Adrenal gland (tissue), 12 donors: ENCODE results near the gene CREG1. TPM values are rescaled to one million over a fixed set of nuclear protein-coding genes. Genes with fewer than 3 reads are reported as not detected.
"Not testable (repeated sequence)": the region's sequence is repeated elsewhere in the genome, so short reads cannot be mapped to it uniquely, and the experiment has no call there.

Experiments used
- DNase-seq, 7 donors: peaks; one replicate each; pipeline ENCODE4 v3.0.0-alpha.2; 2019 to 2020
- H3K27ac ChIP-seq, 5 donors: fragments of 200-600 bp; sonication (generic) in 4 of 5; 1 replicate in 3 of 5; 2 replicates in 2 of 5; pipeline versions ENCODE4 v1.5.1 to v1.8.0; 2016 to 2020; ENCODE audit warnings: mild to moderate bottlenecking in 1 of 5
- H3K27me3 ChIP-seq: fragments of 200-600 bp; 2 replicates; pipeline ENCODE4 v1.8.0; 2021
- H3K36me3 ChIP-seq, 2 donors: fragments of 200-600 bp; replicated peaks in 1 of 2; 1 replicate in 1 of 2; 2 replicates in 1 of 2; pipeline versions ENCODE4 v1.5.1 to v1.8.0; 2018 to 2022
- H3K4me1 ChIP-seq, 2 donors: fragments of 200-600 bp; replicated peaks in 1 of 2; 1 replicate in 1 of 2; 2 replicates in 1 of 2; pipeline versions ENCODE4 v1.5.1 to v1.8.0; 2018 to 2021
- H3K4me3 ChIP-seq, 4 donors: fragments of 200-600 bp; sonication (generic) in 3 of 4; one replicate each; pipeline ENCODE4 v1.5.1; 2016 to 2018
- H3K9me3 ChIP-seq, 3 donors: fragments of 200-600 bp; sonication (generic) in 1 of 3; replicated peaks in 1 of 3; 1 replicate in 2 of 3; 2 replicates in 1 of 3; pipeline versions ENCODE4 v1.5.1 to v1.8.0; 2016 to 2021
- CTCF ChIP-seq, 6 experiments: fragments of 450-650 bp in 4 of 6; fragments of 200-600 bp in 2 of 6; sonication (generic) in 1 of 6; IDR thresholded peaks; 1 replicate in 5 of 6; 2 replicates in 1 of 6; pipeline versions ENCODE4 v1.5.1 to v1.8.0; 2016 to 2021; ENCODE audit warnings: antibody characterized with exemption in 6 of 6, mild to moderate bottlenecking in 2 of 6, moderate library complexity in 1 of 6
- POLR2A ChIP-seq, 2 donors: fragments of 450-650 bp; IDR thresholded peaks; one replicate each; pipeline ENCODE4 v1.6.1; 2017; ENCODE audit warnings: antibody characterized with exemption in 2 of 2, mild to moderate bottlenecking in 2 of 2, moderate library complexity in 1 of 2
- WGBS, 4 donors: extraction: QIAGEN DNeasy Blood & Tissue Kit in 2 of 4; methylation state at CpG; one replicate each; pipeline versions ENCODE4 v1.1.5 to v1.1.7; 2013 to 2017; 5-methylcytosine and 5-hydroxymethylcytosine counted together
- intact Hi-C, 2 donors: fragments of 100-400 bp; cut with DNase I; formaldehyde crosslinking; loops; one replicate each; pipeline versions ENCODE4 v1.14.1 to v1.15.0; 2022 to 2023
- polyA plus RNA-seq, 3 donors: library from polyadenylated mRNA; stranded (reverse); fragments of 200-250 nt in 2 of 3; fragments of 350-450 nt in 1 of 3; fragmentation: Illumina TruSeq in 1 of 3; extraction: RNeasy Lipid Tissue Mini Kit (QIAGEN cat#74804) in 1 of 3; gene quantifications; one replicate each; pipeline ENCODE4 v1.2.3, GENCODE V29; 2013 to 2014
- total RNA-seq, 9 donors: library from RNA; depleted of rRNA in 4 of 9; stranded (reverse); fragments of >200 nt in 4 of 9; fragments of 120-200 nt in 1 of 9; fragmentation: NEBNext Ultra II Directional in 1 of 9; extraction: Animal tissue kit (Norgen Biotek cat#: 25700) in 1 of 9; gene quantifications; one replicate each; pipeline versions ENCODE4 v1.1.0 to v1.2.4, GENCODE V29; 2013 to 2023
- donor health status: healthy with polysubstance abuse.
- donor health status: Bipolar disorder and iron deficiency.
- donor health status: DM: yes; HTN: yes; CAD: no.
- donor health status: DM: no; HTN: no; CAD: no.
- donor health status: DM: no; HTN: no; CAD: no.
- donor health status: DM: yes; HTN: yes; CAD: no.

CREG1 gene
- total and polyA plus RNA-seq, 12 donors = 69.8 to 605 (median 227) TPM

GRCh38 chr1:167575649-167576048 is 22.1 kb upstream of the CREG1 start:
- TF ChIP-seq POLR2A (IDR thresholded peaks at IDR 0.05) (no peak), CTCF (IDR thresholded peaks at IDR 0.05) (no peak)
- Histone ChIP-seq H3K4me3 (no peak overlapping the region), H3K36me3 (no peaks in the 10 kb centered on the region), H3K4me1 (no peaks in the 10 kb centered on the region), H3K9me3 (no peaks in the 10 kb centered on the region), H3K27ac (no peak overlapping the region), H3K27me3 (peaks cover 3% of the 10 kb centered on the region)
- intact Hi-C loops = no loop called here
- DNase-seq = no peak
- WGBS, 4 donors = 73 to 81% (median 75%) methylated on average over 13 of the region's 13 CpGs

DNA sequence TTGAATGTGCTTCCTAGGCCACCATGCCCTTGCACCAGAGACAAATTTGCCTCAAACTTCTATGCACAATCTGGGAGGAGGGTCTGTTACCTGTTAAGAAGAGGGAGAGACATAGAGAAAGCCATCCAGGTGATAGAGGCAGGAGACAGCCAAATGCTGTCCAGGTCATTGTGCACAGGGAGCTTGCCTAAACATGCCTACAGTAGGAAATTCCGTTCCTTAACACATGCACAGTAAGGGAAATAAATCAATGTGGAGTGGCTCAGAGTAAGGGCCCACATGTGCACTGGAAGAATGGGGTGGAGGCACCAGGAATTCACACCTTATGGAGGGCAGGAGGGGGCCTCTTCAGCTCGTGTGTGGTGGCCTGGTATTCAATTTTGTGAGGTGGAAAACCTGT is 19.5 kb upstream of the CREG1 start:
- Histone ChIP-seq H3K27ac (no peak overlapping the region), H3K27me3 (peaks cover 3% of the 10 kb centered on the region), H3K36me3 (no peaks in the 10 kb centered on the region), H3K4me3 (no peak overlapping the region), H3K9me3 (no peaks in the 10 kb centered on the region), H3K4me1 (no peaks in the 10 kb centered on the region)
- TF ChIP-seq CTCF (IDR thresholded peaks at IDR 0.05) (no peak), POLR2A (IDR thresholded peaks at IDR 0.05) (no peak)
- DNase-seq = no peak
- intact Hi-C loops = no loop called here
- WGBS, 4 donors = 45 to 61% (median 52%) methylated on average over 2 of the region's 2 CpGs

DNA sequence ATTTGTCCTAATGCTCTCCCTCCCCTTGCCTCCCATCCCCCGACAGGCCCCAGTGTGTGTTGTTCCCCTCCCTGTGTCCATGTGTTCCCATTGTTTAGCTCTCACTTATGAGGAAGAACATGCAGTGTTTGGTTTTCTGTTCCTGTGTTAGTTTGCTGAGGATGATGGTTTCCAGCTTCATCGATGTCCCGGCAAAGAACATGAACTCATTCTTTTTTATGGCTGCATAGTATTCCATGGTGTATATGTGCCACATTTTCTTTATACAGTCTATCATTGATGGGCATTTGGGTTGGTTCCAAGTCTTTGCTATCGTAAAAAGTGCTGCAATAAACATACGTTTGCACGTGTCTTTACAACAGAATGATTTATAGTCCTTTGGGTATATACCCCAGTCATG is 17.1 kb upstream of the CREG1 start:
- H3K27ac ChIP-seq, H3K36me3 ChIP-seq, DNase-seq, H3K4me3 ChIP-seq, H3K9me3 ChIP-seq, H3K27me3 ChIP-seq, intact Hi-C loops, H3K4me1 ChIP-seq: not testable (repeated sequence)
- 77 to 90% (median 83%) methylated on average over 6 of the region's 6 CpGs for WGBS, 4 donors

DNA sequence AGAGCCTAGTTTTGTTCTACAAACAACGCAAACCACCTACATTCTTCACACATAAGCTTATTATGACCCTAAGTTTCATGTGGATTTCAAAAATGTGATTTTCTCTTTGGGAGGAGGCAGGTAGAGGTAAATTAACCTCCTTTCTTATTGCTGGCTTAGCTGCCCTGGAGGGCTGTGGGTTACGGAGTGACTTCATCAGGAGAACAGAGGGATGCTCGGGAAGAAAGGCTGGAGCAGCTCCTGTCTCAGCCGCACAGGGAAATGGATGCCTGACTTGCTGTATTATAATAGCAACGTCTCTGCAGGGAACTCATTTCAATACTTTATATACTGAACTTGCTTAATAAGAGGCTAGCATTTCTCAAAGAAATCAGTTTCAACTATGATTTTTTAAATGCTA is 14.1 kb upstream of the CREG1 start:
- no peak for TF ChIP-seq POLR2A (IDR thresholded peaks at IDR 0.05)
- no peak for TF ChIP-seq CTCF (IDR thresholded peaks at IDR 0.05)
- Histone ChIP-seq H3K27ac (no peak overlapping the region), H3K36me3 (no peaks in the 10 kb centered on the region), H3K27me3 (no peaks in the 10 kb centered on the region), H3K9me3 (no peaks in the 10 kb centered on the region), H3K4me3 (no peak overlapping the region), H3K4me1 (peaks cover 0 to 4% of the 10 kb centered on the region in 2 donors)
- no peak for DNase-seq
- WGBS, 4 donors = 71 to 81% (median 74%) methylated on average over 5 of the region's 5 CpGs
- intact Hi-C loops = no loop called here

DNA sequence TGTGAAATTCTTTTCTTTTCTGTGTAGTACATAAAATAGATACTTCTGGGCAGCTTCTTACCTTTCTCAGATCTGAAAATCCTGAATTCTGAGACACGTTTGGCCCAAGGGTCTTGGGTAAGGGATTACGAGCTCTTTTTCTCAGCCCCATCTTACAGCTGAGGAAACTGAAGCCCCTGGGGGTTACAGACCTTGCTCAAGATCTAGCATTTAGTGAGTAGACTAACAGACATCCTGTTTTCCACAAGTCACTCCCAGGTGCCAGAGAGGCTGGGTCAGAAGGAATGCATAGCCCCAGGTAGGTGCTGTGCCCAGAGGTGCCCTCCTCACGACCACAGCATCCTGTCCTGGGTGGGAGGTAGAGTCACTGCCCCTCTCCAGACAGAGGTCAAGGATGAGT is 13.2 kb upstream of the CREG1 start:
- intact Hi-C loops = no loop called here
- no peaks in the 10 kb centered on the region for H3K36me3 ChIP-seq

More for the DNA sequence above, 13.2 kb upstream of the CREG1 start:
- no peak for DNase-seq
- Histone ChIP-seq H3K27ac (no peak overlapping the region), H3K4me3 (no peak overlapping the region), H3K4me1 (peaks cover 0 to 4% of the 10 kb centered on the region in 2 donors), H3K9me3 (no peaks in the 10 kb centered on the region), H3K27me3 (no peaks in the 10 kb centered on the region)
- 69 to 83% (median 72%) methylated on average over 3 of the region's 3 CpGs for WGBS, 4 donors
- no peak for TF ChIP-seq POLR2A (IDR thresholded peaks at IDR 0.05)
- TF ChIP-seq CTCF (IDR thresholded peaks at IDR 0.05) = no peak
